ENCODE data around the gene TUNAR.
"Not testable (repeated sequence)": the region's sequence is repeated elsewhere in the genome, so short reads cannot be mapped to it uniquely, and the experiment has no call there.

TUNAR gene

GRCh38 chr14:95915330-95915729 lies 38.7 kb downstream of the TUNAR start:
- no peak for DNase-seq

GRCh38 chr14:95918466-95918865 lies 41.8 kb downstream of the TUNAR start:
- DNase-seq: no peak

- no peak for DNase-seq
Observed at GRCh38 chr14:95920769-95921438, 44.3 kb downstream of the TUNAR start.

- no peak for DNase-seq
Observed at GRCh38 chr14:95922080-95922479, 45.4 kb downstream of the TUNAR start.

GRCh38 chr14:95928751-95929150 lies 52.1 kb downstream of the TUNAR start:
- DNase-seq: no peak

GRCh38 chr14:95931384-95931783 lies 54.8 kb downstream of the TUNAR start:
- DNase-seq: no peak

- peak in 2 of 56 donors; percentile 3 for DNase-seq
Observed at GRCh38 chr14:95935228-95935822, 58.7 kb downstream of the TUNAR start.

GRCh38 chr14:95936041-95936440 lies 59.4 kb downstream of the TUNAR start:
- no peak for DNase-seq

- DNase-seq: no peak
Observed at GRCh38 chr14:95939335-95939734, 62.7 kb downstream of the TUNAR start.

GRCh38 chr14:95941897-95942296 lies 65.3 kb downstream of the TUNAR start:
- no peak for DNase-seq

- DNase-seq: peak in 19 of 56 donors; percentile 1 to 57 (median 7)
Observed at GRCh38 chr14:95943699-95944098, 67.1 kb downstream of the TUNAR start.

- DNase-seq: no peak
Observed at GRCh38 chr14:95944462-95944861, 67.8 kb downstream of the TUNAR start.

- no peak for DNase-seq
Observed at GRCh38 chr14:95946867-95947266, 70.2 kb downstream of the TUNAR start.

- no peak for DNase-seq
Observed at GRCh38 chr14:95948558-95948981, 71.9 kb downstream of the TUNAR start.

GRCh38 chr14:95951359-95951758 lies 74.7 kb downstream of the TUNAR start:
- DNase-seq: no peak

GRCh38 chr14:95953111-95953724 lies 76.6 kb downstream of the TUNAR start:
- DNase-seq: no peak

- DNase-seq: no peak
Observed at GRCh38 chr14:95956601-95957460, 80.2 kb downstream of the TUNAR start.

- no peak for DNase-seq
Observed at GRCh38 chr14:95958105-95958504, 81.5 kb downstream of the TUNAR start.

- no peak for DNase-seq
Observed at GRCh38 chr14:95959317-95959716, 82.7 kb downstream of the TUNAR start.

GRCh38 chr14:95961481-95961880 lies 84.8 kb downstream of the TUNAR start:
- DNase-seq: no peak

GRCh38 chr14:95964901-95965300 lies 88.3 kb downstream of the TUNAR start:
- peak in 1 of 56 donors; percentile 1 for DNase-seq

GRCh38 chr14:95968048-95968447 lies 91.4 kb downstream of the TUNAR start:
- DNase-seq: not testable (repeated sequence)

Measured in amygdala (tissue), 56 donors.